ENCODE measurements around the gene CCP110. TPM values are rescaled to one million over a fixed set of nuclear protein-coding genes. Genes with fewer than 3 reads are reported as not detected.
A peak's percentile ranks its signal among the peaks of the same experiment; 100 is the strongest.

CCP110 gene, protein sequence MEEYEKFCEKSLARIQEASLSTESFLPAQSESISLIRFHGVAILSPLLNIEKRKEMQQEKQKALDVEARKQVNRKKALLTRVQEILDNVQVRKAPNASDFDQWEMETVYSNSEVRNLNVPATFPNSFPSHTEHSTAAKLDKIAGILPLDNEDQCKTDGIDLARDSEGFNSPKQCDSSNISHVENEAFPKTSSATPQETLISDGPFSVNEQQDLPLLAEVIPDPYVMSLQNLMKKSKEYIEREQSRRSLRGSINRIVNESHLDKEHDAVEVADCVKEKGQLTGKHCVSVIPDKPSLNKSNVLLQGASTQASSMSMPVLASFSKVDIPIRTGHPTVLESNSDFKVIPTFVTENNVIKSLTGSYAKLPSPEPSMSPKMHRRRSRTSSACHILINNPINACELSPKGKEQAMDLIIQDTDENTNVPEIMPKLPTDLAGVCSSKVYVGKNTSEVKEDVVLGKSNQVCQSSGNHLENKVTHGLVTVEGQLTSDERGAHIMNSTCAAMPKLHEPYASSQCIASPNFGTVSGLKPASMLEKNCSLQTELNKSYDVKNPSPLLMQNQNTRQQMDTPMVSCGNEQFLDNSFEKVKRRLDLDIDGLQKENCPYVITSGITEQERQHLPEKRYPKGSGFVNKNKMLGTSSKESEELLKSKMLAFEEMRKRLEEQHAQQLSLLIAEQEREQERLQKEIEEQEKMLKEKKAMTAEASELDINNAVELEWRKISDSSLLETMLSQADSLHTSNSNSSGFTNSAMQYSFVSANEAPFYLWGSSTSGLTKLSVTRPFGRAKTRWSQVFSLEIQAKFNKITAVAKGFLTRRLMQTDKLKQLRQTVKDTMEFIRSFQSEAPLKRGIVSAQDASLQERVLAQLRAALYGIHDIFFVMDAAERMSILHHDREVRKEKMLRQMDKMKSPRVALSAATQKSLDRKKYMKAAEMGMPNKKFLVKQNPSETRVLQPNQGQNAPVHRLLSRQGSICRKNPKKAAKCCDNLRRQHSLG
- total RNA-seq (ENCODE audit: low replicate concordance), result 21.5 and 32.7 TPM in 2 replicates

DNA sequence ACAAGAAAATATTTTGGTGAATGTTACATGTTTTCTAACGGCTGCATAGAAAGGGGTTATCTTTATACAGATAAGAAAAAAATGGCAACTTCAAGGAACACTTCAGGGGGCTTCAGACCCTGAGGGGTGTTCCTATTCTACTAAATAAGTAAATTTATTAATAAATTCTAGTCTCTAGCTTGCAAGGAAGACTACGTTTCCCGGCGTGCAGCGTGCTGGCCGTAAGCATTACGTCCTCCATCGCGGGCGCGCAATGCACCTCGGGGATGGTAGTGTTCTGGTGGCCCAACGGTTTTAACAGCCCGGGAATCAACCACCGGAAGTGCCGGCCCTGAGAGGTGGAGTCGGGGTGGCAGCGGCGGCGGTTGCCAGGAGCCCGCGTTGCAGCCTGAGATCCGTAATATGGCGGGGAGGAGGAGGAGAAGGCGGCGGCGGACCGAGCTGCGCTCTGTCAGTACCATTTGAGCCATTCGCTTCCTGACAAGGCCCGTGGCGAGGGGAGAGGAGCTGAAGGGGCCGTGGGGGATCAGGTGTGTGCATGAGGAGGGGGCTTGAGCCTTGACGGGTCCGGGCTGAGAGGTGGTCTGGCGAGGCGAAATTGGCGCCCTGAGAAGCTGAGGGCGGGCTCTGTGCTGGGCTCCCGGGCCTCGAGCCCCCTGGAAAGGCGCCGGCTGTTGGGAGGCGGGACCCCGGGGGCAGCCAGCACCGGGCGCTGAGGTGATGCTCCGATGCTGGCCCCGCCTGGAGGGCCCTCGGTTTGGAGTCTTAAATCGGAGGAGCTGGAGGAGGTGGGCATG is at the start of gene CCP110:
TSS of gene CCP110 (plus strand) at position 384 of the 797 bp plus-strand sequence. CDS start 3,940 bp downstream, outside the sequence.
- H3K79me2 ChIP-seq (ENCODE audit: low read depth), result peaks cover 68% of the 10 kb centered on the region
- no peaks in the 10 kb centered on the region for H3K27me3 ChIP-seq
- no peak for TF ChIP-seq EZH2phosphoT487 (IDR thresholded peaks at IDR 0.05)
- no peak for TF ChIP-seq EZH2 (IDR thresholded peaks at IDR 0.05)
- TF ChIP-seq, protein P1, sequence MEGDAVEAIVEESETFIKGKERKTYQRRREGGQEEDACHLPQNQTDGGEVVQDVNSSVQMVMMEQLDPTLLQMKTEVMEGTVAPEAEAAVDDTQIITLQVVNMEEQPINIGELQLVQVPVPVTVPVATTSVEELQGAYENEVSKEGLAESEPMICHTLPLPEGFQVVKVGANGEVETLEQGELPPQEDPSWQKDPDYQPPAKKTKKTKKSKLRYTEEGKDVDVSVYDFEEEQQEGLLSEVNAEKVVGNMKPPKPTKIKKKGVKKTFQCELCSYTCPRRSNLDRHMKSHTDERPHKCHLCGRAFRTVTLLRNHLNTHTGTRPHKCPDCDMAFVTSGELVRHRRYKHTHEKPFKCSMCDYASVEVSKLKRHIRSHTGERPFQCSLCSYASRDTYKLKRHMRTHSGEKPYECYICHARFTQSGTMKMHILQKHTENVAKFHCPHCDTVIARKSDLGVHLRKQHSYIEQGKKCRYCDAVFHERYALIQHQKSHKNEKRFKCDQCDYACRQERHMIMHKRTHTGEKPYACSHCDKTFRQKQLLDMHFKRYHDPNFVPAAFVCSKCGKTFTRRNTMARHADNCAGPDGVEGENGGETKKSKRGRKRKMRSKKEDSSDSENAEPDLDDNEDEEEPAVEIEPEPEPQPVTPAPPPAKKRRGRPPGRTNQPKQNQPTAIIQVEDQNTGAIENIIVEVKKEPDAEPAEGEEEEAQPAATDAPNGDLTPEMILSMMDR (IDR thresholded peaks at IDR 0.05), result no peak
- Mint-ChIP-seq H3K4me1 (peaks cover 47% of the 10 kb centered on the region), H3K9me3 (no peaks in the 10 kb centered on the region), H3K4me3 (peak within 1 kb of the TSS; percentile 99), H3K27me3 (ENCODE audit: insufficient read depth, low read depth) (no peaks in the 10 kb centered on the region), H3K36me3 (peaks cover 7% of the 10 kb centered on the region), H3K27ac (peak within 1 kb of the TSS; percentile 94)
- H3K36me3 ChIP-seq, result no peaks in the 10 kb centered on the region
- peak within 1 kb of the TSS; percentile 97 for H3K4me2 ChIP-seq
- peak within 1 kb of the TSS; percentile 86 for H2AFZ ChIP-seq (replicated peaks)
- H3K4me1 ChIP-seq, result peaks cover 20% of the 10 kb centered on the region
- peak within 1 kb of the TSS; percentile 93 for H3K4me3 ChIP-seq
- H4K20me1 ChIP-seq (ENCODE audit: low read depth), result no peaks in the 10 kb centered on the region
- DNase-seq (ENCODE audit: low spot score), result peak; percentile 98
- peak within 1 kb of the TSS; percentile 53 for H3K9ac ChIP-seq
- H3K27ac ChIP-seq, result no peak within 1 kb of the TSS
- no peaks in the 10 kb centered on the region for H3K9me3 ChIP-seq (ENCODE audit: low read depth)
- H3F3A ChIP-seq (ENCODE audit: low read depth), result peaks cover 11% of the 10 kb centered on the region

DNA sequence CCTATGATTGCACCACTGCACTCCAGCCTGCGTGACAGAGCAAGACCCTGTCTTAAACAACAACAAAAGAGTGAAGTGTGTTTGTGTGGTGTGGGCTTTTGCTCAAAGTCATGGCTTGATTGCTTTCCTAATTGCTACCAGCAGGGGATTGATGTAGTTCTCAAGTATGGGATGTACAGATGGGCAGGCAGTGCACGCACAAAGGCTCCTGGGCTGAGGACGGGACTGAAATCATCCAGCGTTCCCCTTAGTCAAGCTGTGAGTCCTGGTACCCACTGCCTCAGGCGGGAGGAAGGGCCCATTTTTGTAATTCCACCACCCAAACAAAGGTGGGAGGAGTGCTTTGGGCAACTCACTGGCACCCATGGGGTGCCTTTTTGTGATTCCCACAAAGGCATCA is 49.1 kb upstream of the CCP110 start:
- H4K20me1 ChIP-seq (ENCODE audit: low read depth), result no peaks in the 10 kb centered on the region
- H2AFZ ChIP-seq (replicated peaks), result peak overlapping the region; percentile 44
- no peaks in the 10 kb centered on the region for H3K36me3 ChIP-seq
- Mint-ChIP-seq H3K4me1 (no peaks in the 10 kb centered on the region), H3K4me3 (no peak overlapping the region), H3K27me3 (ENCODE audit: insufficient read depth, low read depth) (peaks cover 8% of the 10 kb centered on the region), H3K27ac (peak overlapping the region; percentile 78), H3K9me3 (no peaks in the 10 kb centered on the region), H3K36me3 (no peaks in the 10 kb centered on the region)
- H3K4me1 ChIP-seq, result peaks cover 4% of the 10 kb centered on the region
- H3K79me2 ChIP-seq (ENCODE audit: low read depth), result no peaks in the 10 kb centered on the region
- H3K9ac ChIP-seq, result no peak overlapping the region
- peaks cover 4% of the 10 kb centered on the region for H3F3A ChIP-seq (ENCODE audit: low read depth)
- H3K9me3 ChIP-seq (ENCODE audit: low read depth), result no peaks in the 10 kb centered on the region
- no peak overlapping the region for H3K4me3 ChIP-seq
- H3K27ac ChIP-seq, result no peak overlapping the region
- TF ChIP-seq EZH2 (IDR thresholded peaks at IDR 0.05), result no peak
- TF ChIP-seq, protein P1 (IDR thresholded peaks at IDR 0.05), result peak; percentile 9
- no peak for TF ChIP-seq EZH2phosphoT487 (IDR thresholded peaks at IDR 0.05)
- DNase-seq (ENCODE audit: low spot score), result peak; percentile 20
- no peaks in the 10 kb centered on the region for H3K27me3 ChIP-seq
- no peak overlapping the region for H3K4me2 ChIP-seq

DNA sequence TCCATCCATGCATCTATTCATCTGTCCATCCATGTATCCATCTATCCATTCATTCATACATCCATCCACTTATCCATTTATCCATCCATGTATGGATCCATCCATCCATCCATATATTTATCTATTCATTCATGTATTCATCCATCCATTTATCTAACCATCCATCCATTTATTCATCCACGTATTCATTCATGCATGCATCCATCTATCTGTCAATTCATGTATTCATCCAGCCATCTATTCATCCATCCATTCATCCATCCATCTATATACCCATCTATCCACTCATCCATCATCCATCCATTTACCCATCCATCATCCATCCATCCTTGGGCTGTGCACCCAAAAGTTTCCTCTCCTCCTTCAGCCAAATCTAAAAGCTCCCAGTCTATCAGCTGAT is 45.2 kb upstream of the CCP110 start:
- Mint-ChIP-seq H3K36me3 (no peaks in the 10 kb centered on the region), H3K4me3 (no peak overlapping the region), H3K4me1 (no peaks in the 10 kb centered on the region), H3K27ac (no peak overlapping the region), H3K27me3 (ENCODE audit: insufficient read depth, low read depth) (peaks cover 8% of the 10 kb centered on the region), H3K9me3 (no peaks in the 10 kb centered on the region)
- Histone ChIP-seq H3K36me3 (no peaks in the 10 kb centered on the region), H4K20me1 (ENCODE audit: low read depth) (no peaks in the 10 kb centered on the region), H3K4me1 (peaks cover 4% of the 10 kb centered on the region), H3K27me3 (no peaks in the 10 kb centered on the region), H3K9me3 (ENCODE audit: low read depth) (no peaks in the 10 kb centered on the region), H3K27ac (no peak overlapping the region), H3K4me2 (no peak overlapping the region), H3F3A (ENCODE audit: low read depth) (peaks cover 4% of the 10 kb centered on the region), H3K9ac (no peak overlapping the region), H3K79me2 (ENCODE audit: low read depth) (no peaks in the 10 kb centered on the region), H2AFZ (replicated peaks) (no peak overlapping the region), H3K4me3 (no peak overlapping the region)
- no peak for DNase-seq (ENCODE audit: low spot score)
- TF ChIP-seq, protein P1 (IDR thresholded peaks at IDR 0.05), result no peak
- no peak for TF ChIP-seq EZH2 (IDR thresholded peaks at IDR 0.05)
- no peak for TF ChIP-seq EZH2phosphoT487 (IDR thresholded peaks at IDR 0.05)
